ENCODE results near the gene MFSD6. TPM values are rescaled to one million over a fixed set of nuclear protein-coding genes. Genes with fewer than 3 reads are reported as not detected.
"Not testable (repeated sequence)": the region's sequence is repeated elsewhere in the genome, so short reads cannot be mapped to it uniquely, and the experiment has no call there.

MFSD6 gene
- total RNA-seq, 2 donors from 2014 or later = 1.2 to 3.2 TPM

- no peaks in the 10 kb centered on the region for H3K4me1 ChIP-seq (ENCODE audit: control insufficient read depth, insufficient read depth, low read length)
- TF ChIP-seq CTCF (conservative IDR thresholded peaks at IDR 0.05) = no peak
- Mint-ChIP-seq H3K4me3 (no peak overlapping the region), H3K9me3 (no peaks in the 10 kb centered on the region), H3K27ac (no peak overlapping the region), H3K4me1 (no peaks in the 10 kb centered on the region), H3K36me3 (ENCODE audit: low read depth) (no peaks in the 10 kb centered on the region), H3K27me3 (ENCODE audit: insufficient read depth) (no peaks in the 10 kb centered on the region)
- WGBS, 2 experiments (ENCODE audit: insufficient coverage in 1 of 2, insufficient read length in 1 of 2) = 85 to 100% methylated on average over 1 of the region's 1 CpG
- H3K9me3 ChIP-seq (ENCODE audit: control insufficient read depth, low read length) = no peaks in the 10 kb centered on the region
- no peak overlapping the region for H3K27ac ChIP-seq (ENCODE audit: low read depth, low read length)
- H3K9ac ChIP-seq (ENCODE audit: extremely low read depth, low read length, poor library complexity, severe bottlenecking) = no peak overlapping the region
- H3K4me3 ChIP-seq (ENCODE audit: low read length) = no peak overlapping the region
- H3K36me3 ChIP-seq (ENCODE audit: control insufficient read depth, insufficient read depth, low read length) = no peaks in the 10 kb centered on the region
- DNase-seq = no peak
- H3K27me3 ChIP-seq (ENCODE audit: control insufficient read depth, insufficient read depth, low read length, poor library complexity, severe bottlenecking) = no peaks in the 10 kb centered on the region
These were observed 12.6 kb downstream of the MFSD6 start for GRCh38 chr2:190420801-190421200.

DNA sequence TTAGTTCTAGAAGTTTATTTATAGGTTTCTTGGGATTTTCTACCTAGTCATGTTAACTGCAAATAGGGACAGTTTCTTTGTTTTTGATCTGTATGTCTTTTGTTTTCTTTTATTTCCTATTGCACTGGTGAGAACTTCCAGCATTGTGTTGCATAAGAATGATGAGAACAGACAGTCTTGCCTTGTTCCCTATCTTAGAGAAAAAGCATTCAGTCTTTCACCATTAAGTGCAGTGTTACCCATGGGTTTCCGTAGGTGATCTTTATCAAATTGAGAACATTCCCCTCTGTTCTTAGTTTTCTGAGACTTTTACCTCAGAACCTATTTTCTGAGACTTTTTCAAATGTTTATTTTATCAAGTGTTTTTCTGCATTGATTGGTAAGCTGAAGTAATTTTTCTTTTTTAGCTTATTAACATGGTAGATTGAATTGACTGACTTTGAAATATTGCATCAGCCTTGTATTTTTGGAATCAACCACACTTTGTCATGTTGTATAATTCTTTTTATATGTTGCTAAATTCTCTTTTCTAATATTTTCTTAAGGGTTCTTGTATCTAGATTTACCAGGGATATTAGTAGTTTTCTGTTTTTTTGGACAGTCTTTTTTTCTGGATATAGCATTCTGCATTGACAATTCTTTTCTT is 17.2 kb downstream of the MFSD6 start:
- Mint-ChIP-seq H3K4me3 (no peak overlapping the region), H3K27ac (no peak overlapping the region), H3K36me3 (ENCODE audit: low read depth) (no peaks in the 10 kb centered on the region), H3K4me1 (no peaks in the 10 kb centered on the region), H3K27me3 (ENCODE audit: insufficient read depth) (no peaks in the 10 kb centered on the region), H3K9me3 (peaks cover 8% of the 10 kb centered on the region)
- no peak for DNase-seq
- no peak overlapping the region for H3K9ac ChIP-seq (ENCODE audit: extremely low read depth, low read length, poor library complexity, severe bottlenecking)
- no peaks in the 10 kb centered on the region for H3K4me1 ChIP-seq (ENCODE audit: control insufficient read depth, insufficient read depth, low read length)
- H3K9me3 ChIP-seq (ENCODE audit: control insufficient read depth, low read length) = no peaks in the 10 kb centered on the region
- no peaks in the 10 kb centered on the region for H3K27me3 ChIP-seq (ENCODE audit: control insufficient read depth, insufficient read depth, low read length, poor library complexity, severe bottlenecking)
- no peak overlapping the region for H3K27ac ChIP-seq (ENCODE audit: low read depth, low read length)
- no peak for TF ChIP-seq CTCF (conservative IDR thresholded peaks at IDR 0.05)
- no peaks in the 10 kb centered on the region for H3K36me3 ChIP-seq (ENCODE audit: control insufficient read depth, insufficient read depth, low read length)
- H3K4me3 ChIP-seq (ENCODE audit: low read length) = no peak overlapping the region
- 85 to 91% methylated on average over 1 of the region's 1 CpG for WGBS, 2 experiments (ENCODE audit: insufficient coverage in 1 of 2, insufficient read length in 1 of 2)

DNA sequence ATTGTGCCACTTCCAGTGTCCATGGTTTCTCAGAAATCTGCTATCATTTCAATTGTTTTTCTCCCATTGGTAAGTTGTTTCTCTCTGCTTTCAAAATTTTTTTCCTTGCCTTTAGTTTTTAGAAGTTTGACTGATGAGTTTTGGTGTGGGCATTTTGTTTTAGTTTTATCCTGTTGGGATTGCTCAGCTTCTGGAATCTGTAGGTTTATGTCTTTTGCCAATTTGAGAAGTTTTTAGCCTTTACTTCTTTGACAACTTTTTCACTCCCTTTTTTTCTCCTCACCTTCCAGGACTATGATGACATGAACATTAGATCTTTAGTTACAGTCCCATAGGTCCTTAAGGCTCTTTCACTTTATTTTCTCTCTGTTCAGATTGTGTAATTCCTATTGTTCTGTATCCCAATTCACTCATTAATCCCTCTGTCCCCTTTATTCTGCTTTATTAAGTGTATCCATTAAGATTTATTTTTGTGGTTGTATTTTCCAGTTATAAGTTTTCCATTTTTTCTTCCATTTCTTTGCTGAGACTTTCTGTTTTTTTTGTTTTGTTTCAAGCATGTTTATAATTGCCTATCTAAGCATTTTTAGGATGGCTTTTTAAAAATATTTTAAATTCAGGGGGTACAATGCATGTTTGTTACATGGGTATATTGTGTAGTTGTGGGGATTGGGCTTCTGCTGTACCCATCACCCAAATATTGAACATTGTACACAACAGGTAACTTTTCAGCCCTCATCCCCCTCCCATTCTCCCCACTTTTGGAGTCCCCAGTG is 17.9 kb downstream of the MFSD6 start:
- Mint-ChIP-seq H3K27me3 (ENCODE audit: insufficient read depth) (no peaks in the 10 kb centered on the region), H3K4me1 (no peaks in the 10 kb centered on the region), H3K9me3 (peaks cover 8% of the 10 kb centered on the region), H3K4me3 (no peak overlapping the region), H3K27ac (no peak overlapping the region), H3K36me3 (ENCODE audit: low read depth) (no peaks in the 10 kb centered on the region)
- Histone ChIP-seq H3K4me1 (ENCODE audit: control insufficient read depth, insufficient read depth, low read length) (no peaks in the 10 kb centered on the region), H3K9me3 (ENCODE audit: control insufficient read depth, low read length) (no peaks in the 10 kb centered on the region), H3K27ac (ENCODE audit: low read depth, low read length) (no peak overlapping the region), H3K4me3 (ENCODE audit: low read length) (no peak overlapping the region), H3K36me3 (ENCODE audit: control insufficient read depth, insufficient read depth, low read length) (no peaks in the 10 kb centered on the region), H3K9ac (ENCODE audit: extremely low read depth, low read length, poor library complexity, severe bottlenecking) (no peak overlapping the region), H3K27me3 (ENCODE audit: control insufficient read depth, insufficient read depth, low read length, poor library complexity, severe bottlenecking) (no peaks in the 10 kb centered on the region)
- no peak for TF ChIP-seq CTCF (conservative IDR thresholded peaks at IDR 0.05)
- DNase-seq = no peak

GRCh38 chr2:190430866-190431265 is 22.7 kb downstream of the MFSD6 start:
- DNase-seq; H3K27ac Mint-ChIP-seq; H3K9ac ChIP-seq (ENCODE audit: extremely low read depth, low read length, poor library complexity, severe bottlenecking); H3K4me3 ChIP-seq (ENCODE audit: low read length); H3K27ac ChIP-seq (ENCODE audit: low read depth, low read length); H3K9me3 ChIP-seq (ENCODE audit: control insufficient read depth, low read length); H3K4me1 ChIP-seq (ENCODE audit: control insufficient read depth, insufficient read depth, low read length); H3K36me3 ChIP-seq (ENCODE audit: control insufficient read depth, insufficient read depth, low read length); H3K36me3 Mint-ChIP-seq (ENCODE audit: low read depth); H3K27me3 Mint-ChIP-seq (ENCODE audit: insufficient read depth); H3K27me3 ChIP-seq (ENCODE audit: control insufficient read depth, insufficient read depth, low read length, poor library complexity, severe bottlenecking); H3K4me1 Mint-ChIP-seq; H3K4me3 Mint-ChIP-seq: not testable (repeated sequence)
- H3K9me3 Mint-ChIP-seq = peaks cover 16% of the 10 kb centered on the region
- 96 to 100% methylated on average over 1 to 21 of the region's 26 CpGs for WGBS, 2 experiments (ENCODE audit: insufficient coverage in 1 of 2, insufficient read length in 1 of 2)
